Liver (tissue), 9 donors: ENCODE measurements around the gene BAZ2B. TPM values are rescaled to one million over a fixed set of nuclear protein-coding genes. Genes with fewer than 3 reads are reported as not detected.

ENCODE experiments used
- DNase-seq: peaks from one replicate; pipeline ENCODE4 v3.0.0-alpha.2; 2017; ENCODE audit warnings: low spot score
- H3K27ac ChIP-seq, 2 donors: one replicate each; pipeline ENCODE4 v1.7.0; 2013; ENCODE audit warnings: inconsistent platforms in 2 of 2, low read length in 2 of 2, control low read depth in 1 of 2, low read depth in 1 of 2, mild to moderate bottlenecking in 1 of 2
- H3K27me3 ChIP-seq, 4 donors: one replicate each; pipeline versions ENCODE4 v1.6.1 to v1.7.0; 2013; ENCODE audit warnings: low read length in 3 of 4, inconsistent platforms in 1 of 4, mild to moderate bottlenecking in 1 of 4, moderate library complexity in 1 of 4; ENCODE audit not compliant: control insufficient read depth in 4 of 4, insufficient read depth in 4 of 4
- H3K36me3 ChIP-seq, 4 donors: one replicate each; pipeline versions ENCODE4 v1.6.1 to v1.7.0; 2013; ENCODE audit warnings: low read length in 3 of 4, mild to moderate bottlenecking in 3 of 4, low read depth in 1 of 4, moderate library complexity in 1 of 4; ENCODE audit not compliant: control insufficient read depth in 4 of 4, insufficient read depth in 3 of 4
- H3K4me1 ChIP-seq, 4 donors: one replicate each; pipeline versions ENCODE4 v1.6.1 to v1.7.0; 2013; ENCODE audit warnings: low read length in 3 of 4, mild to moderate bottlenecking in 3 of 4, moderate library complexity in 1 of 4; ENCODE audit not compliant: control insufficient read depth in 4 of 4, insufficient read depth in 4 of 4
- H3K4me3 ChIP-seq, 3 donors: one replicate each; pipeline versions ENCODE4 v1.6.1 to v1.7.0; 2013; ENCODE audit warnings: low read length in 3 of 3, control low read depth in 1 of 3, low read depth in 1 of 3, mild to moderate bottlenecking in 1 of 3
- H3K9ac ChIP-seq, 2 donors: one replicate each; pipeline ENCODE4 v1.7.0; 2013; ENCODE audit warnings: low read length in 2 of 2, mild to moderate bottlenecking in 2 of 2, moderate library complexity in 2 of 2, control low read depth in 1 of 2, low read depth in 1 of 2
- H3K9me3 ChIP-seq, 4 donors: one replicate each; pipeline versions ENCODE4 v1.6.1 to v1.7.0; 2013; ENCODE audit warnings: low read length in 3 of 4; ENCODE audit not compliant: control insufficient read depth in 4 of 4
- EGR1 ChIP-seq, 2 donors: IDR thresholded peaks; 2 replicates each; pipeline ENCODE4 v1.6.1; 2016 to 2018; ENCODE audit warnings: antibody characterized with exemption in 2 of 2, low read depth in 2 of 2
- FOXA1 ChIP-seq: IDR thresholded peaks from 2 replicates; pipeline ENCODE4 v1.6.1; 2016; ENCODE audit warnings: antibody characterized with exemption
- FOXA2 ChIP-seq: IDR thresholded peaks from 2 replicates; pipeline ENCODE4 v1.6.1; 2016; ENCODE audit warnings: antibody characterized with exemption
- GABPA ChIP-seq, 2 donors: IDR thresholded peaks in 1 of 2; conservative IDR thresholded peaks in 1 of 2; 2 replicates each; pipeline ENCODE4 v1.6.1; 2016; ENCODE audit warnings: antibody characterized with exemption in 2 of 2, mild to moderate bottlenecking in 1 of 2, moderate library complexity in 1 of 2
- HNF4A ChIP-seq, 2 donors: conservative IDR thresholded peaks; 2 replicates each; pipeline ENCODE4 v1.6.1; 2016; ENCODE audit warnings: antibody characterized with exemption in 2 of 2, mild to moderate bottlenecking in 2 of 2
- HNF4G ChIP-seq: IDR thresholded peaks from 2 replicates; pipeline ENCODE4 v1.6.1; 2016; ENCODE audit warnings: antibody characterized with exemption
- JUND ChIP-seq, 2 donors: IDR thresholded peaks; 2 replicates each; pipeline ENCODE4 v1.6.1; 2016; ENCODE audit warnings: antibody characterized with exemption in 2 of 2
- MAX ChIP-seq: IDR thresholded peaks from 2 replicates; pipeline ENCODE4 v1.6.1; 2016; ENCODE audit warnings: antibody characterized with exemption
- NR2F2 ChIP-seq: IDR thresholded peaks from 2 replicates; pipeline ENCODE4 v1.6.1; 2016; ENCODE audit warnings: antibody characterized with exemption
- RAD21 ChIP-seq, 2 donors: IDR thresholded peaks; 2 replicates each; pipeline ENCODE4 v1.6.1; 2016; ENCODE audit warnings: antibody characterized with exemption in 2 of 2, mild to moderate bottlenecking in 2 of 2
- RXRA ChIP-seq, 2 donors: IDR thresholded peaks; 2 replicates each; pipeline ENCODE4 v1.6.1; 2017 to 2018; ENCODE audit warnings: antibody characterized with exemption in 2 of 2, mild to moderate bottlenecking in 1 of 2
- SP1 ChIP-seq: IDR thresholded peaks from 2 replicates; pipeline ENCODE4 v1.6.1; 2018; ENCODE audit warnings: antibody characterized with exemption, mild to moderate bottlenecking
- TAF1 ChIP-seq: conservative IDR thresholded peaks from 2 replicates; pipeline ENCODE4 v1.6.1; 2016; ENCODE audit warnings: antibody characterized with exemption, mild to moderate bottlenecking
- YY1 ChIP-seq: IDR thresholded peaks from 2 replicates; pipeline ENCODE4 v1.6.1; 2016; ENCODE audit warnings: antibody characterized with exemption, mild to moderate bottlenecking
- WGBS: extraction: QIAGEN DNeasy Blood & Tissue Kit; methylation state at CpG from one replicate; pipeline ENCODE4 v1.1.7; 2013; 5-methylcytosine and 5-hydroxymethylcytosine counted together
- polyA plus RNA-seq, 2 donors: library from polyadenylated mRNA; stranded (reverse) in 1 of 2; unstranded in 1 of 2; fragments of 200-250 nt in 1 of 2; fragments of >200 nt in 1 of 2; fragmentation: Nextera tagmentation in 1 of 2; extraction: Ambion mirVana in 1 of 2; gene quantifications; one replicate each; pipeline versions ENCODE4 v1.2.1 to v1.2.3, GENCODE V29; 2013 to 2015
- total RNA-seq, 2 donors: library from RNA; depleted of rRNA; stranded (reverse); fragments of >200 nt; gene quantifications; one replicate each; pipeline ENCODE4 v1.2.3, GENCODE V29; 2014
- TF ChIP-seq, protein P1 (sequence below): fragments of 150-350 bp; IDR thresholded peaks from 2 replicates; pipeline ENCODE4 v1.5.1; 2017; ENCODE audit warnings: improper control_type of control experiment, low read depth, low read length; ENCODE audit not compliant: missing input control
- TF ChIP-seq, protein P2 (sequence below): IDR thresholded peaks from 2 replicates; pipeline ENCODE4 v1.6.1; 2016; ENCODE audit warnings: antibody characterized with exemption
- TF ChIP-seq, protein P3 (sequence below): IDR thresholded peaks from 2 replicates; pipeline ENCODE4 v1.6.1; 2016; ENCODE audit warnings: antibody characterized with exemption, mild to moderate bottlenecking
- TF ChIP-seq, protein P4 (sequence below): IDR thresholded peaks from 2 replicates; pipeline ENCODE4 v1.6.1; 2016; ENCODE audit warnings: antibody characterized with exemption
- donor health status: healthy.
- donor health status: healthy.
- donor health status: healthy.
- donor health status: healthy.
- donor health status: healthy.

The BAZ2B gene
- total and polyA plus RNA-seq, 4 donors: 6.7 to 61.0 (median 24.9) TPM

- no peak for DNase-seq
- Histone ChIP-seq H3K27ac (no peak overlapping the region), H3K4me3 (no peak overlapping the region), H3K4me1 (no peaks in the 10 kb centered on the region), H3K9ac (no peak overlapping the region), H3K36me3 (peaks cover 5 to 41% (median 29%) of the 10 kb centered on the region in 4 donors), H3K27me3 (no peaks in the 10 kb centered on the region), H3K9me3 (no peaks in the 10 kb centered on the region)
- 93% methylated on average over 3 of the region's 3 CpGs for WGBS
- TF ChIP-seq NR2F2: no peak
- TF ChIP-seq RAD21 (IDR thresholded peaks at IDR 0.05): no peak
- TF ChIP-seq SP1: no peak
- no peak for TF ChIP-seq HNF4A (conservative IDR thresholded peaks at IDR 0.05)
- TF ChIP-seq FOXA2: no peak
- no peak for TF ChIP-seq MAX
- no peak for TF ChIP-seq EGR1 (IDR thresholded peaks at IDR 0.05; ENCODE audit: low read depth in 2 of 2)
- TF ChIP-seq TAF1: no peak
Measured at GRCh38 chr2:159351977-159352376, 264.4 kb downstream of the BAZ2B start.

- H3K4me3 ChIP-seq: no peak overlapping the region
- no peak for DNase-seq
- 91% methylated on average over 6 of the region's 6 CpGs for WGBS
- peaks cover 2 to 33% (median 26%) of the 10 kb centered on the region in 4 donors for H3K36me3 ChIP-seq
- no peak overlapping the region for H3K27ac ChIP-seq
- H3K9me3 ChIP-seq: no peaks in the 10 kb centered on the region
- no peak overlapping the region for H3K9ac ChIP-seq
- H3K4me1 ChIP-seq: no peaks in the 10 kb centered on the region
- H3K27me3 ChIP-seq: no peaks in the 10 kb centered on the region
- TF ChIP-seq, protein P1, sequence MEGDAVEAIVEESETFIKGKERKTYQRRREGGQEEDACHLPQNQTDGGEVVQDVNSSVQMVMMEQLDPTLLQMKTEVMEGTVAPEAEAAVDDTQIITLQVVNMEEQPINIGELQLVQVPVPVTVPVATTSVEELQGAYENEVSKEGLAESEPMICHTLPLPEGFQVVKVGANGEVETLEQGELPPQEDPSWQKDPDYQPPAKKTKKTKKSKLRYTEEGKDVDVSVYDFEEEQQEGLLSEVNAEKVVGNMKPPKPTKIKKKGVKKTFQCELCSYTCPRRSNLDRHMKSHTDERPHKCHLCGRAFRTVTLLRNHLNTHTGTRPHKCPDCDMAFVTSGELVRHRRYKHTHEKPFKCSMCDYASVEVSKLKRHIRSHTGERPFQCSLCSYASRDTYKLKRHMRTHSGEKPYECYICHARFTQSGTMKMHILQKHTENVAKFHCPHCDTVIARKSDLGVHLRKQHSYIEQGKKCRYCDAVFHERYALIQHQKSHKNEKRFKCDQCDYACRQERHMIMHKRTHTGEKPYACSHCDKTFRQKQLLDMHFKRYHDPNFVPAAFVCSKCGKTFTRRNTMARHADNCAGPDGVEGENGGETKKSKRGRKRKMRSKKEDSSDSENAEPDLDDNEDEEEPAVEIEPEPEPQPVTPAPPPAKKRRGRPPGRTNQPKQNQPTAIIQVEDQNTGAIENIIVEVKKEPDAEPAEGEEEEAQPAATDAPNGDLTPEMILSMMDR: no peak
- TF ChIP-seq JUND (IDR thresholded peaks at IDR 0.05): no peak
- TF ChIP-seq HNF4A (conservative IDR thresholded peaks at IDR 0.05): no peak
- TF ChIP-seq, protein P2, sequence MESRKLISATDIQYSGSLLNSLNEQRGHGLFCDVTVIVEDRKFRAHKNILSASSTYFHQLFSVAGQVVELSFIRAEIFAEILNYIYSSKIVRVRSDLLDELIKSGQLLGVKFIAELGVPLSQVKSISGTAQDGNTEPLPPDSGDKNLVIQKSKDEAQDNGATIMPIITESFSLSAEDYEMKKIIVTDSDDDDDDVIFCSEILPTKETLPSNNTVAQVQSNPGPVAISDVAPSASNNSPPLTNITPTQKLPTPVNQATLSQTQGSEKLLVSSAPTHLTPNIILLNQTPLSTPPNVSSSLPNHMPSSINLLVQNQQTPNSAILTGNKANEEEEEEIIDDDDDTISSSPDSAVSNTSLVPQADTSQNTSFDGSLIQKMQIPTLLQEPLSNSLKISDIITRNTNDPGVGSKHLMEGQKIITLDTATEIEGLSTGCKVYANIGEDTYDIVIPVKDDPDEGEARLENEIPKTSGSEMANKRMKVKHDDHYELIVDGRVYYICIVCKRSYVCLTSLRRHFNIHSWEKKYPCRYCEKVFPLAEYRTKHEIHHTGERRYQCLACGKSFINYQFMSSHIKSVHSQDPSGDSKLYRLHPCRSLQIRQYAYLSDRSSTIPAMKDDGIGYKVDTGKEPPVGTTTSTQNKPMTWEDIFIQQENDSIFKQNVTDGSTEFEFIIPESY: no peak
- TF ChIP-seq RAD21 (IDR thresholded peaks at IDR 0.05): no peak
- TF ChIP-seq RXRA (IDR thresholded peaks at IDR 0.05): no peak
- no peak for TF ChIP-seq NR2F2
- TF ChIP-seq FOXA2: no peak
- TF ChIP-seq SP1: no peak
- no peak for TF ChIP-seq FOXA1
- TF ChIP-seq, protein P3, sequence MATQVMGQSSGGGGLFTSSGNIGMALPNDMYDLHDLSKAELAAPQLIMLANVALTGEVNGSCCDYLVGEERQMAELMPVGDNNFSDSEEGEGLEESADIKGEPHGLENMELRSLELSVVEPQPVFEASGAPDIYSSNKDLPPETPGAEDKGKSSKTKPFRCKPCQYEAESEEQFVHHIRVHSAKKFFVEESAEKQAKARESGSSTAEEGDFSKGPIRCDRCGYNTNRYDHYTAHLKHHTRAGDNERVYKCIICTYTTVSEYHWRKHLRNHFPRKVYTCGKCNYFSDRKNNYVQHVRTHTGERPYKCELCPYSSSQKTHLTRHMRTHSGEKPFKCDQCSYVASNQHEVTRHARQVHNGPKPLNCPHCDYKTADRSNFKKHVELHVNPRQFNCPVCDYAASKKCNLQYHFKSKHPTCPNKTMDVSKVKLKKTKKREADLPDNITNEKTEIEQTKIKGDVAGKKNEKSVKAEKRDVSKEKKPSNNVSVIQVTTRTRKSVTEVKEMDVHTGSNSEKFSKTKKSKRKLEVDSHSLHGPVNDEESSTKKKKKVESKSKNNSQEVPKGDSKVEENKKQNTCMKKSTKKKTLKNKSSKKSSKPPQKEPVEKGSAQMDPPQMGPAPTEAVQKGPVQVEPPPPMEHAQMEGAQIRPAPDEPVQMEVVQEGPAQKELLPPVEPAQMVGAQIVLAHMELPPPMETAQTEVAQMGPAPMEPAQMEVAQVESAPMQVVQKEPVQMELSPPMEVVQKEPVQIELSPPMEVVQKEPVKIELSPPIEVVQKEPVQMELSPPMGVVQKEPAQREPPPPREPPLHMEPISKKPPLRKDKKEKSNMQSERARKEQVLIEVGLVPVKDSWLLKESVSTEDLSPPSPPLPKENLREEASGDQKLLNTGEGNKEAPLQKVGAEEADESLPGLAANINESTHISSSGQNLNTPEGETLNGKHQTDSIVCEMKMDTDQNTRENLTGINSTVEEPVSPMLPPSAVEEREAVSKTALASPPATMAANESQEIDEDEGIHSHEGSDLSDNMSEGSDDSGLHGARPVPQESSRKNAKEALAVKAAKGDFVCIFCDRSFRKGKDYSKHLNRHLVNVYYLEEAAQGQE: no peak
- TF ChIP-seq YY1: no peak
- no peak for TF ChIP-seq GABPA (IDR thresholded peaks at IDR 0.05 in 1 of 2, conservative IDR thresholded peaks at IDR 0.05 in 1 of 2)
- TF ChIP-seq MAX: no peak
- TF ChIP-seq, protein P4, sequence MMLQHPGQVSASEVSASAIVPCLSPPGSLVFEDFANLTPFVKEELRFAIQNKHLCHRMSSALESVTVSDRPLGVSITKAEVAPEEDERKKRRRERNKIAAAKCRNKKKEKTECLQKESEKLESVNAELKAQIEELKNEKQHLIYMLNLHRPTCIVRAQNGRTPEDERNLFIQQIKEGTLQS: no peak
- TF ChIP-seq HNF4G: no peak
- TF ChIP-seq EGR1 (IDR thresholded peaks at IDR 0.05; ENCODE audit: low read depth in 2 of 2): no peak
- no peak for TF ChIP-seq TAF1
Measured at GRCh38 chr2:159349674-159350299, 266.6 kb downstream of the BAZ2B start.
